ENCODE measurements around the gene AP2A2. TPM values are rescaled to one million over a fixed set of nuclear protein-coding genes. Genes with fewer than 3 reads are reported as not detected.

The AP2A2 gene
- total RNA-seq, 2 donors from 2014 or later = 35.1 to 70.2 TPM

GRCh38 chr11:1020211-1020905 lies 94.7 kb downstream of the AP2A2 start:
- no peaks in the 10 kb centered on the region for H3K27me3 ChIP-seq (replicated peaks; ENCODE audit: insufficient read depth)
- no peak for TF ChIP-seq POLR2A (IDR thresholded peaks at IDR 0.05)
- TF ChIP-seq, protein P1, sequence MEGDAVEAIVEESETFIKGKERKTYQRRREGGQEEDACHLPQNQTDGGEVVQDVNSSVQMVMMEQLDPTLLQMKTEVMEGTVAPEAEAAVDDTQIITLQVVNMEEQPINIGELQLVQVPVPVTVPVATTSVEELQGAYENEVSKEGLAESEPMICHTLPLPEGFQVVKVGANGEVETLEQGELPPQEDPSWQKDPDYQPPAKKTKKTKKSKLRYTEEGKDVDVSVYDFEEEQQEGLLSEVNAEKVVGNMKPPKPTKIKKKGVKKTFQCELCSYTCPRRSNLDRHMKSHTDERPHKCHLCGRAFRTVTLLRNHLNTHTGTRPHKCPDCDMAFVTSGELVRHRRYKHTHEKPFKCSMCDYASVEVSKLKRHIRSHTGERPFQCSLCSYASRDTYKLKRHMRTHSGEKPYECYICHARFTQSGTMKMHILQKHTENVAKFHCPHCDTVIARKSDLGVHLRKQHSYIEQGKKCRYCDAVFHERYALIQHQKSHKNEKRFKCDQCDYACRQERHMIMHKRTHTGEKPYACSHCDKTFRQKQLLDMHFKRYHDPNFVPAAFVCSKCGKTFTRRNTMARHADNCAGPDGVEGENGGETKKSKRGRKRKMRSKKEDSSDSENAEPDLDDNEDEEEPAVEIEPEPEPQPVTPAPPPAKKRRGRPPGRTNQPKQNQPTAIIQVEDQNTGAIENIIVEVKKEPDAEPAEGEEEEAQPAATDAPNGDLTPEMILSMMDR (IDR thresholded peaks at IDR 0.05) = no peak
- no peak for TF ChIP-seq POLR2AphosphoS5 (IDR thresholded peaks at IDR 0.05)
- DNase-seq (ENCODE audit: low spot score) = no peak
- no peaks in the 10 kb centered on the region for H3K4me1 ChIP-seq (replicated peaks)
- no peaks in the 10 kb centered on the region for H3K36me3 ChIP-seq
- H3K27ac ChIP-seq = no peak overlapping the region
- intact Hi-C loops (cut with DNase I) = no loop called here
- H3K9me3 ChIP-seq = no peaks in the 10 kb centered on the region
- no peak overlapping the region for H3K4me3 ChIP-seq
- 90% methylated on average over 17 of the region's 19 CpGs for WGBS

DNA sequence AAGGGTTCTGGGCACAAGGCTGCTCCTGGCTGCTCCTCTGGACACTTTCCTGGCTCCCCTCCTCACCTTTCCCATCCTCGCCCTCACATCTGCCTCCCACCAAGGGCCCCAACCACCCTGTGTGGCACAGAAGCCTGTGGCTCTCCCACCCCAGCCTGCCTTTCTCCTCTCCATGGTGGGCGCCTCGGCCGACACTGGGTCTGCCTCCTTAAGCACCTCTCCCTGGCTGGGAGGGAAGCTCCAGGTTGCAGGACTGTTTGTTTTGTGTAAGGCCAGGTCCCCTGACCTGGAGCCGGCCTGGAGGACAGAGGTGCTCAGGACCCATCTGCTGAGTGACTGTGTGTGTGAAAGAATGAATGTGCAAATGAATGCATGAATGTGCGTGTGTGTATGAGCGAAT lies 96.7 kb downstream of the AP2A2 start:
- DNase-seq (ENCODE audit: low spot score) = no peak
- Histone ChIP-seq H3K27me3 (replicated peaks; ENCODE audit: insufficient read depth) (no peaks in the 10 kb centered on the region), H3K9me3 (no peaks in the 10 kb centered on the region), H3K4me3 (no peak overlapping the region), H3K4me1 (replicated peaks) (no peaks in the 10 kb centered on the region), H3K36me3 (no peaks in the 10 kb centered on the region), H3K27ac (no peak overlapping the region)
- intact Hi-C loops (cut with DNase I) = no loop called here
- TF ChIP-seq POLR2A (IDR thresholded peaks at IDR 0.05) (no peak), POLR2AphosphoS5 (IDR thresholded peaks at IDR 0.05) (no peak)
- TF ChIP-seq, protein P1 (IDR thresholded peaks at IDR 0.05) = no peak
- 95% methylated on average over 7 of the region's 7 CpGs for WGBS

GRCh38 chr11:1022908-1023810 lies 97.5 kb downstream of the AP2A2 start:
- no peak overlapping the region for H3K27ac ChIP-seq
- intact Hi-C loops (cut with DNase I) = no loop called here
- H3K36me3 ChIP-seq = no peaks in the 10 kb centered on the region
- H3K4me1 ChIP-seq (replicated peaks) = no peaks in the 10 kb centered on the region
- no peaks in the 10 kb centered on the region for H3K9me3 ChIP-seq
- no peak for DNase-seq (ENCODE audit: low spot score)
- no peak for TF ChIP-seq POLR2A (IDR thresholded peaks at IDR 0.05)
- TF ChIP-seq, protein P1 (IDR thresholded peaks at IDR 0.05) = no peak
- no peak for TF ChIP-seq POLR2AphosphoS5 (IDR thresholded peaks at IDR 0.05)
- no peaks in the 10 kb centered on the region for H3K27me3 ChIP-seq (replicated peaks; ENCODE audit: insufficient read depth)
- no peak overlapping the region for H3K4me3 ChIP-seq
- WGBS = 91% methylated on average over 28 of the region's 28 CpGs

DNA sequence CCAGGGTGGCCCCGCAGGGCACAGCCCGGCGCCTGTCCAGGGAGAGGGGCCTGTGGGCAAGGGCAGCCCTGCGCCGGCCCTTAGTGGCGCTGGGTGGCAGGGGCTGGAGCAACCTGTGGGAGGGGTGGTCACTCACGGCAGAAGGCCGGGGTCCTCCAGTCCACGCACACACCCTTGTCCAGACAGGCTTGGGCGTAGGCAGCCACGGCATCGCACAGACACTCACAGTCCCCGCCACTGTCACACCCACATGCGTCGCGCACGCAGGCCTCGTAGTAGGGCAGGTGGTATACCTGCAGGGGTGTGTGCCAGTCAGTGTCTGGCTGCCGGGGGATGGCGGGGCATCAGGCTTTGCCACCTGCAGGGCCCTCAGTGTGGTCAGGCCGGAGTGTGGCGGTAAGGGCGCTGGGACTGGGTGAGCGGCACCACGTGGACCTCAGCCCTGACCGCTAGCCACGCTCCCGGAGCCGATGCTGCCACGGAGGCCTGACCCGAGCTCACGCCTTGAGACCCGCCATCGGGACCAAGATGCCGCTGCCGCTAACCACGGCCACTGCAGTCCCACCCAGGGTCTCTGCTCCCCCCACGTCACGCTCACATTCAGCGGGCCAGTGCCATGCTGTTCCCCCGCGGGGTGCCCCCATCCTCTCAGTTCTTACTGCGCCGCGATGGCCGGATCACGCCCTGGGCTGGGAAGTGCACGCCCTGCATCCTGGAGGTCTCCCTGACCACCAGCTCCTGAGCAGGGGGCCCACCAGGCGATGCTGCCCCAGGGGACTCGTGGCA lies 98.3 kb downstream of the AP2A2 start:
- Histone ChIP-seq H3K4me1 (replicated peaks) (no peaks in the 10 kb centered on the region), H3K27me3 (replicated peaks; ENCODE audit: insufficient read depth) (no peaks in the 10 kb centered on the region), H3K4me3 (no peak overlapping the region), H3K36me3 (no peaks in the 10 kb centered on the region), H3K9me3 (no peaks in the 10 kb centered on the region), H3K27ac (no peak overlapping the region)
- TF ChIP-seq, protein P1 (IDR thresholded peaks at IDR 0.05) = no peak
- TF ChIP-seq POLR2AphosphoS5 (IDR thresholded peaks at IDR 0.05) = no peak
- TF ChIP-seq POLR2A (IDR thresholded peaks at IDR 0.05) = no peak
- intact Hi-C loops (cut with DNase I) = no loop called here
- 91% methylated on average over 44 of the region's 50 CpGs for WGBS
- DNase-seq (ENCODE audit: low spot score) = no peak

All from prostate gland (tissue), 2 donors.